Upper lobe of right lung (tissue), 1 donor: ENCODE measurements around the gene NPC2. TPM values are rescaled to one million over a fixed set of nuclear protein-coding genes. Genes with fewer than 3 reads are reported as not detected.
A peak's percentile ranks its signal among the peaks of the same experiment; 100 is the strongest.

Experiments
- ATAC-seq: fragments of 200-7000 bp; cut with Tn5 transposase; one replicate; pipeline ENCODE4 v1.9.1; 2020; ENCODE audit warnings: mild to moderate bottlenecking, moderate library complexity
- DNase-seq: peaks from one replicate; pipeline ENCODE4 v3.0.0-alpha.2; 2020
- H3K27ac ChIP-seq: fragments of 200-600 bp; one replicate; pipeline ENCODE4 v1.8.0; 2022
- H3K27me3 ChIP-seq: fragments of 200-600 bp; one replicate; pipeline ENCODE4 v1.8.0; 2022; ENCODE audit warnings: mild to moderate bottlenecking
- H3K36me3 ChIP-seq: fragments of 200-600 bp; one replicate; pipeline ENCODE4 v1.8.0; 2022
- H3K4me1 ChIP-seq: fragments of 200-600 bp; one replicate; pipeline ENCODE4 v1.8.0; 2022
- H3K4me3 ChIP-seq: fragments of 200-600 bp; one replicate; pipeline ENCODE4 v1.8.0; 2022; ENCODE audit warnings: mild to moderate bottlenecking
- H3K9me3 ChIP-seq: fragments of 200-600 bp; one replicate; pipeline ENCODE4 v1.8.0; 2022
- CTCF ChIP-seq: fragments of 200-600 bp; IDR thresholded peaks from one replicate; pipeline ENCODE4 v1.8.0; 2022; ENCODE audit warnings: antibody characterized with exemption
- intact Hi-C: fragments of 100-400 bp; cut with DNase I; formaldehyde crosslinking; loops from one replicate; pipeline ENCODE4 v1.11.0; 2022
- total RNA-seq: library from RNA; stranded (reverse); fragmentation: NEBNext Ultra II Directional; extraction: Animal tissue kit (Norgen Biotek cat#: 25700); gene quantifications from one replicate; pipeline ENCODE4 v1.2.1, GENCODE V29; 2021
- donor health status: DM: no; HTN: yes; CAD: no; lungs with severe emphysema.

NPC2 gene
- total RNA-seq, 1 donor from 2014 or later, result 849 TPM

GRCh38 chr14:74504412-74504811 is 11.3 kb upstream of the NPC2 start:
- DNase-seq, result no peak
- H3K36me3 ChIP-seq, result peaks cover 10% of the 10 kb centered on the region
- intact Hi-C loops, result loop anchor here (10.0 kb wide), 1 partner anchor 100 kb away; no protein-coding TSS in a partner anchor

GRCh38 chr14:74503938-74504335 is 10.8 kb upstream of the NPC2 start:
- H3K27me3 ChIP-seq, result no peaks in the 10 kb centered on the region
- no peak overlapping the region for H3K4me3 ChIP-seq
- DNase-seq (no peak), ATAC-seq (no peak)
- no peak for TF ChIP-seq CTCF
- intact Hi-C loops, result loop anchor here (10.0 kb wide), 1 partner anchor 101 kb away; no protein-coding TSS in a partner anchor
- H3K27ac ChIP-seq, result no peak overlapping the region
- peaks cover 9% of the 10 kb centered on the region for H3K36me3 ChIP-seq
- no peaks in the 10 kb centered on the region for H3K9me3 ChIP-seq
- H3K4me1 ChIP-seq, result no peaks in the 10 kb centered on the region

More at GRCh38 chr14:74504412-74504811, 11.3 kb upstream of the NPC2 start:
- ATAC-seq, result no peak
- no peaks in the 10 kb centered on the region for H3K9me3 ChIP-seq
- H3K27ac ChIP-seq, result no peak overlapping the region
- TF ChIP-seq CTCF, result no peak
- no peaks in the 10 kb centered on the region for H3K27me3 ChIP-seq
- no peak overlapping the region for H3K4me3 ChIP-seq
- H3K4me1 ChIP-seq, result no peaks in the 10 kb centered on the region

GRCh38 chr14:74503291-74503937 is 10.3 kb upstream of the NPC2 start:
- DNase-seq (no peak), ATAC-seq (no peak)
- no peaks in the 10 kb centered on the region for H3K4me1 ChIP-seq
- H3K36me3 ChIP-seq, result peaks cover 5% of the 10 kb centered on the region
- no peak for TF ChIP-seq CTCF
- intact Hi-C loops, result loop anchor here (10.0 kb wide), 1 partner anchor 101 kb away; no protein-coding TSS in a partner anchor
- no peaks in the 10 kb centered on the region for H3K27me3 ChIP-seq
- H3K9me3 ChIP-seq, result no peaks in the 10 kb centered on the region
- H3K4me3 ChIP-seq, result no peak overlapping the region
- no peak overlapping the region for H3K27ac ChIP-seq

GRCh38 chr14:74502236-74503019 is 9.3 kb upstream of the NPC2 start:
- Histone ChIP-seq H3K27ac (no peak overlapping the region), H3K27me3 (no peaks in the 10 kb centered on the region), H3K9me3 (no peaks in the 10 kb centered on the region), H3K4me1 (no peaks in the 10 kb centered on the region), H3K4me3 (no peak overlapping the region), H3K36me3 (no peaks in the 10 kb centered on the region)
- TF ChIP-seq CTCF, result peak; percentile 38
- ATAC-seq, result peak; percentile 65
- intact Hi-C loops, result loop anchor here (10.0 kb wide), 1 partner anchor 102 kb away; no protein-coding TSS in a partner anchor
- no peak for DNase-seq

- no peak for TF ChIP-seq CTCF
- no peak for ATAC-seq
- no peaks in the 10 kb centered on the region for H3K36me3 ChIP-seq
- H3K4me1 ChIP-seq, result no peaks in the 10 kb centered on the region
- H3K9me3 ChIP-seq, result no peaks in the 10 kb centered on the region
- no peak overlapping the region for H3K27ac ChIP-seq
- DNase-seq, result no peak
- intact Hi-C loops, result loop anchor here (10.0 kb wide), 1 partner anchor 103 kb away; no protein-coding TSS in a partner anchor
- no peaks in the 10 kb centered on the region for H3K27me3 ChIP-seq
- H3K4me3 ChIP-seq, result no peak overlapping the region
Measured at GRCh38 chr14:74501691-74502090, 8.6 kb upstream of the NPC2 start.
